ENCODE data around the gene TIMP4.

TIMP4 gene

GRCh38 chr3:12175137-12175593 lies 16.5 kb upstream of the TIMP4 start:
- Histone ChIP-seq H3K9me3 (ENCODE audit: insufficient read depth, low read depth, low read length) (peaks cover 23% of the 10 kb centered on the region), H3K9ac (ENCODE audit: low read depth, low read length) (no peak overlapping the region), H3K4me1 (ENCODE audit: insufficient read depth, low read length) (no peaks in the 10 kb centered on the region), H3K27ac (ENCODE audit: low read depth, low read length) (no peak overlapping the region), H3K36me3 (ENCODE audit: insufficient read depth, low read length) (peaks cover 17% of the 10 kb centered on the region), H3K4me3 (ENCODE audit: low read length) (no peak overlapping the region), H3K27me3 (ENCODE audit: insufficient read depth, low read length) (no peaks in the 10 kb centered on the region)
- WGBS = 83% methylated on average over 1 of the region's 1 CpG

DNA sequence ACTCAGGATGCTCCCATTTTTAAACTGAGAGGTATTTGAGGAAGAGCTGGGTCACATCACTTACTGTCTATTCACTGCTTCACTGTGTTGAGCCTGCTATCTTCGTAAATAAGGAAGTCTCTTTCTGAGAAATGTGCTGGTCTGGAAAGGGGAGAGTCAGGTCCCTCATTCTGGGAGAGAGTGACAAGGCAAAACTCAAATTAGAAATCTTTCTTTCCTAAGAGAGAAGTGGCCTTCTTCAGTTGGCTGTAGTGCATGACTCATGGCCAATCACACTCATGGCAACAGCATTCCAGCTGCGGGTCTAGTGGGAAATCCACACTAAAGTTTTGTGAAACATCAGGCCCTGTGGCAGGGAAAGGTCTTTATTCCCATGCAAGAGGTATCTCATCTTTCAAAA lies 11.5 kb upstream of the TIMP4 start:
- no peak overlapping the region for H3K27ac ChIP-seq (ENCODE audit: low read depth, low read length)
- no peak overlapping the region for H3K9ac ChIP-seq (ENCODE audit: low read depth, low read length)
- WGBS = 90% methylated on average over 2 of the region's 2 CpGs

GRCh38 chr3:12165909-12166308 lies 7.2 kb upstream of the TIMP4 start:
- Histone ChIP-seq H3K9ac (ENCODE audit: low read depth, low read length) (no peak overlapping the region), H3K27ac (ENCODE audit: low read depth, low read length) (no peak overlapping the region), H3K9me3 (ENCODE audit: insufficient read depth, low read depth, low read length) (no peaks in the 10 kb centered on the region), H3K4me1 (ENCODE audit: insufficient read depth, low read length) (peaks cover 5% of the 10 kb centered on the region), H3K4me3 (ENCODE audit: low read length) (no peak overlapping the region), H3K36me3 (ENCODE audit: insufficient read depth, low read length) (0 out of 2 replicates have a peak, but pooled peaks cover 8% of the 10 kb centered on the region), H3K27me3 (ENCODE audit: insufficient read depth, low read length) (no peaks in the 10 kb centered on the region)
- WGBS = 89% methylated on average over 4 of the region's 4 CpGs

More for the DNA sequence above, 11.5 kb upstream of the TIMP4 start:
- H3K4me1 ChIP-seq (ENCODE audit: insufficient read depth, low read length) = no peaks in the 10 kb centered on the region
- H3K4me3 ChIP-seq (ENCODE audit: low read length) = no peak overlapping the region
- H3K27me3 ChIP-seq (ENCODE audit: insufficient read depth, low read length) = no peaks in the 10 kb centered on the region
- H3K9me3 ChIP-seq (ENCODE audit: insufficient read depth, low read depth, low read length) = peaks cover 23% of the 10 kb centered on the region
- H3K36me3 ChIP-seq (ENCODE audit: insufficient read depth, low read length) = peaks cover 22% of the 10 kb centered on the region

GRCh38 chr3:12159227-12159601 lies 502 bp upstream of the TIMP4 start:
- no peaks in the 10 kb centered on the region for H3K27me3 ChIP-seq (ENCODE audit: insufficient read depth, low read length)
- no peaks in the 10 kb centered on the region for H3K9me3 ChIP-seq (ENCODE audit: insufficient read depth, low read depth, low read length)
- peak overlapping the region; percentile 53 for H3K9ac ChIP-seq (ENCODE audit: low read depth, low read length)
- H3K4me1 ChIP-seq (ENCODE audit: insufficient read depth, low read length) = peaks cover 32% of the 10 kb centered on the region
- peaks cover 7% of the 10 kb centered on the region; the same call in 1 of the 2 replicates for H3K36me3 ChIP-seq (ENCODE audit: insufficient read depth, low read length)
- H3K27ac ChIP-seq (ENCODE audit: low read depth, low read length) = peak overlapping the region; percentile 93
- peak overlapping the region; percentile 53 for H3K4me3 ChIP-seq (ENCODE audit: low read length)
- 10% methylated on average over 4 of the region's 4 CpGs for WGBS

- no peaks in the 10 kb centered on the region for H3K27me3 ChIP-seq (ENCODE audit: insufficient read depth, low read length)
- WGBS = 95% methylated on average over 1 of the region's 1 CpG
- no peak overlapping the region for H3K4me3 ChIP-seq (ENCODE audit: low read length)
- H3K36me3 ChIP-seq (ENCODE audit: insufficient read depth, low read length) = peaks cover 10% of the 10 kb centered on the region; the same call in 1 of the 2 replicates
- H3K9me3 ChIP-seq (ENCODE audit: insufficient read depth, low read depth, low read length) = no peaks in the 10 kb centered on the region
- no peak overlapping the region for H3K9ac ChIP-seq (ENCODE audit: low read depth, low read length)
- no peak overlapping the region for H3K27ac ChIP-seq (ENCODE audit: low read depth, low read length)
- H3K4me1 ChIP-seq (ENCODE audit: insufficient read depth, low read length) = peaks cover 32% of the 10 kb centered on the region
Observed at GRCh38 chr3:12157026-12157425, 1.7 kb downstream of the TIMP4 start.

DNA sequence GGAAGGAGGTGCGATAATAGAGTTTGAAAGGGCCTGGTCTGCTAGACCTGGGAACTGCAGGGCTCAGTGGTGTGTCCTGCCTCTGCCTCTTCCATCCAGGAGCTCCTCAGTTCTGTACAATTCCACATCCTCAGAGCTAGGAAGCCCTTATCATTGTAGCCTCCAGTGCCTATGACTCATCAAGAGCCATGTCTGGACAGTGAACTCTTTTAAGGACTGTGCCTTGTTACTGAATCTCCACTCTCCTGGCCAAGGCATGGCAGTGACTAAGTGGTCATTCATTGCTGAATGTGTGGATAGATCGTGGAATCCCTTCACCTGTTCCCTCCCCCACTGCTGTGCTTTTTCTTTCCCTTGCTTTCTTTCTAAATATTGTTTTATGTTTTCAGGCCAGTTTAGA lies 2.9 kb downstream of the TIMP4 start:
- Histone ChIP-seq H3K4me3 (ENCODE audit: low read length) (no peak overlapping the region), H3K4me1 (ENCODE audit: insufficient read depth, low read length) (peaks cover 26% of the 10 kb centered on the region), H3K27ac (ENCODE audit: low read depth, low read length) (no peak overlapping the region), H3K9me3 (ENCODE audit: insufficient read depth, low read depth, low read length) (no peaks in the 10 kb centered on the region), H3K36me3 (ENCODE audit: insufficient read depth, low read length) (peaks cover 14% of the 10 kb centered on the region; the same call in 1 of the 2 replicates), H3K9ac (ENCODE audit: low read depth, low read length) (no peak overlapping the region), H3K27me3 (ENCODE audit: insufficient read depth, low read length) (no peaks in the 10 kb centered on the region)
- WGBS = 94% methylated on average over 2 of the region's 2 CpGs

- Histone ChIP-seq H3K9me3 (ENCODE audit: insufficient read depth, low read depth, low read length) (no peaks in the 10 kb centered on the region), H3K27me3 (ENCODE audit: insufficient read depth, low read length) (no peaks in the 10 kb centered on the region), H3K27ac (ENCODE audit: low read depth, low read length) (no peak overlapping the region), H3K4me1 (ENCODE audit: insufficient read depth, low read length) (peaks cover 20% of the 10 kb centered on the region), H3K9ac (ENCODE audit: low read depth, low read length) (no peak overlapping the region), H3K36me3 (ENCODE audit: insufficient read depth, low read length) (peaks cover 14% of the 10 kb centered on the region; the same call in 1 of the 2 replicates), H3K4me3 (ENCODE audit: low read length) (no peak overlapping the region)
Observed at GRCh38 chr3:12155264-12155663, 3.4 kb downstream of the TIMP4 start.

DNA sequence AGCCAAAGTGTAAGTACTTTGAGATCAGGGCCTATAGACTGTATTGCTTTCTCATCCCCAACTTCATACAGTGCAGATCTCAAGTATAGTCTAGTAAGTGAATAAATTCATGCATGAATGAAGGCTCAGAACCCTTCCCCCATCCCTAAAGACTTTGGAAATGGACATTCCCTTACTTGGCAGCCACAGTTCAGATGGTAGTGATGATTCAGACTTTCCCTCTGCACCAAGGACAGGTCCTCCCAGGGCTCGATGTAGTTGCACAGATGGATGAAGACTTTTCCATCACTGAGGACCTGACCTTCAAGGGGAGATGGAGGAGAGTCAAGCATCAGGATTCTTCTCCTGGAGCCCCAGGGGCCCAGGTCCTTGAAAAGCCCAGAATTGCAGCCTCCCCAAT lies 4.6 kb downstream of the TIMP4 start:
- no peak overlapping the region for H3K27ac ChIP-seq (ENCODE audit: low read depth, low read length)
- H3K4me3 ChIP-seq (ENCODE audit: low read length) = no peak overlapping the region
- H3K9me3 ChIP-seq (ENCODE audit: insufficient read depth, low read depth, low read length) = no peaks in the 10 kb centered on the region
- H3K36me3 ChIP-seq (ENCODE audit: insufficient read depth, low read length) = peaks cover 14% of the 10 kb centered on the region; the same call in 1 of the 2 replicates
- peaks cover 11% of the 10 kb centered on the region; the same call in 1 of the 2 replicates for H3K4me1 ChIP-seq (ENCODE audit: insufficient read depth, low read length)
- whole genome bisulfite sequencing = 75% methylated on average over 1 of the region's 1 CpG
- H3K9ac ChIP-seq (ENCODE audit: low read depth, low read length) = no peak overlapping the region
- H3K27me3 ChIP-seq (ENCODE audit: insufficient read depth, low read length) = no peaks in the 10 kb centered on the region

GRCh38 chr3:12150112-12150511 lies 8.6 kb downstream of the TIMP4 start:
- no peaks in the 10 kb centered on the region for H3K9me3 ChIP-seq (ENCODE audit: insufficient read depth, low read depth, low read length)
- H3K27ac ChIP-seq (ENCODE audit: low read depth, low read length) = no peak overlapping the region
- H3K4me1 ChIP-seq (ENCODE audit: insufficient read depth, low read length) = no peaks in the 10 kb centered on the region
- no peak overlapping the region for H3K9ac ChIP-seq (ENCODE audit: low read depth, low read length)
- 98% methylated on average over 2 of the region's 2 CpGs for WGBS
- H3K4me3 ChIP-seq (ENCODE audit: low read length) = no peak overlapping the region
- H3K27me3 ChIP-seq (ENCODE audit: insufficient read depth, low read length) = no peaks in the 10 kb centered on the region
- peaks cover 10% of the 10 kb centered on the region; the same call in 1 of the 2 replicates for H3K36me3 ChIP-seq (ENCODE audit: insufficient read depth, low read length)

GRCh38 chr3:12149029-12149428 lies 9.7 kb downstream of the TIMP4 start:
- Histone ChIP-seq H3K9ac (ENCODE audit: low read depth, low read length) (no peak overlapping the region), H3K4me3 (ENCODE audit: low read length) (no peak overlapping the region), H3K36me3 (ENCODE audit: insufficient read depth, low read length) (peaks cover 10% of the 10 kb centered on the region; the same call in 1 of the 2 replicates), H3K4me1 (ENCODE audit: insufficient read depth, low read length) (no peaks in the 10 kb centered on the region), H3K27me3 (ENCODE audit: insufficient read depth, low read length) (no peaks in the 10 kb centered on the region), H3K9me3 (ENCODE audit: insufficient read depth, low read depth, low read length) (no peaks in the 10 kb centered on the region), H3K27ac (ENCODE audit: low read depth, low read length) (no peak overlapping the region)
- WGBS = 94% methylated on average over 4 of the region's 4 CpGs

DNA sequence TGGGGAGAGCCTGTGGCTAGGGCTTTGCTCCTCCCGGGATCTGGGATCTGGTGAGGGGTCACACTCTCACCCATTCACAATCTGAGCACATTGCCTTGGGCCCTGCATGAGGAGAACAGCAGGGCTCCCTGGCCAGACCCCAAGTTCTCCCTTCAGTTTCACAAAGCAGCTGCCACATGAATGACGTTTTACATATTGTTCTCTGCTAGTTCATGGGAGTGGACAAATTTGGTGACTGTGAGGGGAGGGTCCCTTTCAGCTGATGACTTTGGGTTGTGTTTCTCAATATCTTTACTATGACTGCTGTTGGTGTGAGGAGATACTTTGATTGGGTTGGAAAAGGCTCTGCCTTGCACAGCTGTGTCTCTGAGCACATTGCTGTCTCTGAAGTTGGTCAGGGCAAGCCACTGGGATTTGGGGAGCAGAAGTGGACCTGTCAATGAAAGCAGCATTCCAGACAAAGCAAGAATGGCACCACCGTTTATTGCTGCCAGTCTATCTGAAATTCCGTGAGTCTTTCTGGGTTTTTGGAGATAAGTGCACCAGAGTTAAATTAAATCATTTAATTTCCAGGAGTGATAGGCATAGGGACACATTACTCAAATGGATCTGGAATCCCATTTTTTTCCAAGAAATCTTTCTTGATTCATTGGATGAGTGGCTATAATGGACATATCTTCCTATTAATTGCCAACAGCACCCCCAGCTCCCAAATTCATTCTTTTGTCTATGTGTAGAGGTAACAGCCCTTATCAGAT lies 10.3 kb downstream of the TIMP4 start:
- Histone ChIP-seq H3K9ac (ENCODE audit: low read depth, low read length) (no peak overlapping the region), H3K27ac (ENCODE audit: low read depth, low read length) (no peak overlapping the region), H3K4me3 (ENCODE audit: low read length) (no peak overlapping the region), H3K4me1 (ENCODE audit: insufficient read depth, low read length) (no peaks in the 10 kb centered on the region), H3K27me3 (ENCODE audit: insufficient read depth, low read length) (no peaks in the 10 kb centered on the region), H3K36me3 (ENCODE audit: insufficient read depth, low read length) (peaks cover 7% of the 10 kb centered on the region; the same call in 1 of the 2 replicates), H3K9me3 (ENCODE audit: insufficient read depth, low read depth, low read length) (no peaks in the 10 kb centered on the region)
- WGBS = 86% methylated on average over 4 of the region's 4 CpGs

Measured in HUES64 (cell line).